Suprapubic skin (tissue), 4 donors: ENCODE results near the gene ESD. TPM values are rescaled to one million over a fixed set of nuclear protein-coding genes. Genes with fewer than 3 reads are reported as not detected.

Experiments
- DNase-seq, 2 donors: peaks; one replicate each; pipeline ENCODE4 v3.0.0-alpha.2; 2019; ENCODE audit warnings: low spot score in 2 of 2
- H3K27ac ChIP-seq: fragments of 200-600 bp; sonication (generic); one replicate; pipeline ENCODE4 v1.5.1; 2019
- H3K27me3 ChIP-seq: fragments of 200-600 bp; sonication (generic); one replicate; pipeline ENCODE4 v1.5.1; 2019
- H3K36me3 ChIP-seq: fragments of 200-600 bp; sonication (generic); one replicate; pipeline ENCODE4 v1.5.1; 2019
- H3K4me1 ChIP-seq: fragments of 200-600 bp; sonication (generic); one replicate; pipeline ENCODE4 v1.5.1; 2019
- H3K4me3 ChIP-seq: fragments of 200-600 bp; sonication (generic); one replicate; pipeline ENCODE4 v1.5.1; 2019; ENCODE audit warnings: mild to moderate bottlenecking
- H3K9me3 ChIP-seq: fragments of 200-600 bp; sonication (generic); one replicate; pipeline ENCODE4 v1.5.1; 2019
- EP300 ChIP-seq: sonication (generic); formaldehyde crosslinking; IDR thresholded peaks from one replicate; pipeline ENCODE4 v1.6.1; 2017; ENCODE audit warnings: antibody characterized with exemption
- POLR2A ChIP-seq, 2 donors: fragments of 450-650 bp; IDR thresholded peaks; one replicate each; pipeline ENCODE4 v1.6.1; 2017; ENCODE audit warnings: antibody characterized with exemption in 2 of 2, mild to moderate bottlenecking in 2 of 2, moderate library complexity in 2 of 2
- POLR2AphosphoS5 ChIP-seq, 3 donors: sonication (generic); formaldehyde crosslinking; IDR thresholded peaks; one replicate each; pipeline ENCODE4 v1.6.1; 2017; ENCODE audit warnings: antibody characterized with exemption in 3 of 3
- WGBS: methylation state at CpG from one replicate; pipeline ENCODE4 v1.1.5; 2018; 5-methylcytosine and 5-hydroxymethylcytosine counted together
- total RNA-seq, 4 donors: library from RNA; depleted of rRNA; stranded (reverse); fragments of >200 nt; gene quantifications; one replicate each; pipeline ENCODE4 v1.1.0, GENCODE V29; 2016
- TF ChIP-seq, protein P1 (sequence below), 2 donors: fragments of 200-600 bp in 1 of 2; fragments of 450-650 bp in 1 of 2; sonication (generic) in 1 of 2; IDR thresholded peaks; one replicate each; pipeline ENCODE4 v1.5.1; 2016 to 2019; ENCODE audit warnings: antibody characterized with exemption in 2 of 2, mild to moderate bottlenecking in 1 of 2, moderate library complexity in 1 of 2

The ESD gene
- total RNA-seq, 4 donors from 2014 or later = 77.7 to 83.0 (median 82.2) TPM

DNA sequence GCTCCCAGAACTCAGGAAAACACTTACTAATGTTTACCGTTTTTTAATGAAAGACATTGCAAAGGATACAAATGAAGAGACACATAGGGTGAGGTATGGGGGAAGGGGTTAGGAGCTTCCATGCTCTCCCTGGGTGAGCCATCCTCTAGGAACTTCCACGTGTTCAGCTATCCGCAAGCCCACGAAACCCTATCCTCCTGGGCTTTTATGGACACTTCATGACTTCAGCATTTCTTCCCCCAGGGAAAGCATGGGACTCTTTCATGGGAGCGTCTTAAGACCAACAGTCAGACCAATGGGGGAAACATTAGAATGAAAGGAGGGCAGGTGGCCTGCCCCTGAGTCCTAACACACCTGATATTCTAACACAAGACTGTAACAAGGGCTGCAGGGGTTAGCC lies 6.6 kb upstream of the ESD start:
- Histone ChIP-seq H3K27ac (no peak overlapping the region), H3K4me1 (no peaks in the 10 kb centered on the region), H3K36me3 (no peaks in the 10 kb centered on the region), H3K4me3 (no peak overlapping the region), H3K9me3 (no peaks in the 10 kb centered on the region), H3K27me3 (peaks cover 3% of the 10 kb centered on the region)
- WGBS = 91% methylated on average over 5 of the region's 5 CpGs
- TF ChIP-seq POLR2A (IDR thresholded peaks at IDR 0.05) (no peak), EP300 (no peak), POLR2AphosphoS5 (IDR thresholded peaks at IDR 0.05) (no peak)
- TF ChIP-seq, protein P1, sequence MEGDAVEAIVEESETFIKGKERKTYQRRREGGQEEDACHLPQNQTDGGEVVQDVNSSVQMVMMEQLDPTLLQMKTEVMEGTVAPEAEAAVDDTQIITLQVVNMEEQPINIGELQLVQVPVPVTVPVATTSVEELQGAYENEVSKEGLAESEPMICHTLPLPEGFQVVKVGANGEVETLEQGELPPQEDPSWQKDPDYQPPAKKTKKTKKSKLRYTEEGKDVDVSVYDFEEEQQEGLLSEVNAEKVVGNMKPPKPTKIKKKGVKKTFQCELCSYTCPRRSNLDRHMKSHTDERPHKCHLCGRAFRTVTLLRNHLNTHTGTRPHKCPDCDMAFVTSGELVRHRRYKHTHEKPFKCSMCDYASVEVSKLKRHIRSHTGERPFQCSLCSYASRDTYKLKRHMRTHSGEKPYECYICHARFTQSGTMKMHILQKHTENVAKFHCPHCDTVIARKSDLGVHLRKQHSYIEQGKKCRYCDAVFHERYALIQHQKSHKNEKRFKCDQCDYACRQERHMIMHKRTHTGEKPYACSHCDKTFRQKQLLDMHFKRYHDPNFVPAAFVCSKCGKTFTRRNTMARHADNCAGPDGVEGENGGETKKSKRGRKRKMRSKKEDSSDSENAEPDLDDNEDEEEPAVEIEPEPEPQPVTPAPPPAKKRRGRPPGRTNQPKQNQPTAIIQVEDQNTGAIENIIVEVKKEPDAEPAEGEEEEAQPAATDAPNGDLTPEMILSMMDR (IDR thresholded peaks at IDR 0.05) = no peak
- no peak for DNase-seq

DNA sequence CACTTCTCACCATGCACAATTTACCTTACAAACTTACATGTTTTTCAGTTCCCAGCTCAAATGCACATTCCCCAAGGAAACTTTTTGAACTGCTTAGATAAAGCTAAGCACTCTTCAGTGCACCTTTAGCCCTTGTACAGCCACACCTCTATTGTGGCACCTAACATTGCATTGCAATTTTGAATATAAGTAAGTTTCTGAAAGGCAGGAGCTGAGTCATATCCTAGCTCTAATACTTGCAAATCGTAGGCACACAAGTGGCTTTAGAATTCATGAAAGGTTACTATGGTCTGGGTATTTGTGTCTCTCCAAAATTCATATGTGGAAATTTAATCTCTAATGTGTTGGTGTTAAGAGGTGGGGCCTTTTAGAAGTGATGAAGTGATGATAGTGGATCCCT lies 4.9 kb upstream of the ESD start:
- DNase-seq = no peak
- Histone ChIP-seq H3K27ac (no peak overlapping the region), H3K36me3 (no peaks in the 10 kb centered on the region), H3K27me3 (no peaks in the 10 kb centered on the region), H3K4me3 (no peak overlapping the region), H3K4me1 (peaks cover 7% of the 10 kb centered on the region), H3K9me3 (no peaks in the 10 kb centered on the region)
- 71% methylated on average over 1 of the region's 1 CpG for WGBS
- TF ChIP-seq EP300 (no peak), POLR2AphosphoS5 (IDR thresholded peaks at IDR 0.05) (no peak), POLR2A (IDR thresholded peaks at IDR 0.05) (no peak)
- TF ChIP-seq, protein P1 (IDR thresholded peaks at IDR 0.05) = no peak

DNA sequence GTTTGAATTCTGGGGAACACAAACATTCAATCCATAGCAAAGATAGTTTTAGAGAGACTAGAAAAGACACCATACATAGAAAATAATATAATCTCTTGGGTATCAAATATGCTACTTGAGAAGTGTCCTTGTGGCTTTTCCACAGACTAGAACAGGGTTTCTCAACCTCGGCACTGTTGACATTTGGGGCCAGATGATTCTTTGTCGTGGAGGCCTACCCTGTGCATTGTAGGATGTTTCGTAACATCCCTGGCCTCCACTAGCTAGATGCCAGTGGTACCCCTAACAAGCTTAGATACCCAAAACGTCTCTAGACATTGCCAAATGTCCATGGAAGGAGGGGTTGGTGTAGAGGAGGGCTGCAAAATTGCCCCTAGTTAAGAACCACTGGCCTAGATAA lies 2.2 kb upstream of the ESD start:
- TF ChIP-seq, protein P1 (IDR thresholded peaks at IDR 0.05) = no peak
- TF ChIP-seq POLR2A (IDR thresholded peaks at IDR 0.05) (no peak), EP300 (no peak), POLR2AphosphoS5 (IDR thresholded peaks at IDR 0.05) (no peak)
- Histone ChIP-seq H3K4me1 (peaks cover 31% of the 10 kb centered on the region), H3K27me3 (no peaks in the 10 kb centered on the region), H3K27ac (no peak overlapping the region), H3K9me3 (no peaks in the 10 kb centered on the region), H3K4me3 (no peak overlapping the region), H3K36me3 (no peaks in the 10 kb centered on the region)
- WGBS = 77% methylated on average over 4 of the region's 4 CpGs
- DNase-seq = no peak

DNA sequence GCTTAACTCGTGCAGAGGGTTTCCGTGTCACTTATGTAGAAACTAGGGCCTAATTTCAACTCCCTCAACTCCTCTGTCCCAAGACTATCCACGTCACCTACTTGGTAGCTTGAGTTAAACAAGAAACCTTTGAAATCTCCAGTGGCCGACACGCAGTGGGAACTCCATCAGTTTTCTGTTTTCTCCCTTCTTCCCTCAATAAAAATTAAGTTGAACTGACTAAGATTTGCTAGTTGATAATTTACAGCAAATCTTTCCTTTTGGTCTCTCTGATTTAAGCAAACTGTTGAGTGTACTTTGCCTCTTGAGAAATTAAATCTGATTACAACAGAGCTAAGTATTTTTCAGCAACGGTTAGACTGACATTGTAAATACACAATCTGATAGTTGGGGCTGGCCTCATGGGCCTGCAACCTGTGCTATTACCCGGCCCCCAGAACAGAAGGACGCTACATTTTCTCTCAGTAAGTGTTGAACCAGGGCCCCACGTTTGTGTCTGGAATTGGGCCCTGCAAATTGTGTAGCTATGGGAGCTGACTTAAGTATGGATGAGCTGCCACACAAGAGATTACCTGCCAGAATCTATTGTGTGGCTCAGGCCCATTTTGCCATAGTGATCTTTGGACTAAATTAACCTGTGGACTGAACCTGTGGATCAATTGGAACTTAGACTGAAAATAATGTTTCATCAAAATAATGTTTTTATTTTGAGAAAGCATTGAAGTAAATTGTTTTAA lies 708 bp upstream of the ESD start:
- 39% methylated on average over 8 of the region's 9 CpGs for WGBS
- peak in 1 of 2 donors; percentile 44 for DNase-seq
- TF ChIP-seq, protein P1 (IDR thresholded peaks at IDR 0.05) = no peak

DNA sequence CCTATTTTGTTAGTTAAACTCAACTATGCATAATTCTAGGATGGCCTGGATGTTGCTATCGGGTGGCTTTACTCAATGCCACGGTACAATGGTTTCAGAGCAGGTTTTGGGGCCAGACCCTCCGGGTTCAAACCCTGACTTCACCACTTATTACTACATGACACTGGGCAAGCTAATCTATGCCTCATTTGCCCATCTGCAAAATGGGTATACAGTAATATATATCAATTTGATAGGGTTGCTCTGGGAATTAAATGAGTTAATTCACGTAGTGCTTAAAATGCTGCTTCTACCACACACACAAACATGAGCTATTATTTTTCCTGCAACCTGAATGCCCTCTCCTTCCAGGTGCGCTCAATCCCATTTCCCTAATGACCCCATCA lies 839 bp downstream of the ESD start:
- Histone ChIP-seq H3K4me3 (peak overlapping the region; percentile 88), H3K27me3 (no peaks in the 10 kb centered on the region), H3K27ac (peak overlapping the region; percentile 93), H3K36me3 (peaks cover 4% of the 10 kb centered on the region), H3K4me1 (peaks cover 40% of the 10 kb centered on the region), H3K9me3 (no peaks in the 10 kb centered on the region)
- 63% methylated on average over 5 of the region's 5 CpGs for WGBS
- no peak for DNase-seq
- TF ChIP-seq, protein P1 (IDR thresholded peaks at IDR 0.05) = no peak
- TF ChIP-seq POLR2AphosphoS5 (IDR thresholded peaks at IDR 0.05) = no peak
- no peak for TF ChIP-seq EP300
- TF ChIP-seq POLR2A (IDR thresholded peaks at IDR 0.05) = no peak

More for the DNA sequence above, 708 bp upstream of the ESD start:
- Histone ChIP-seq H3K27me3 (no peaks in the 10 kb centered on the region), H3K27ac (peak overlapping the region; percentile 93), H3K4me1 (peaks cover 40% of the 10 kb centered on the region), H3K4me3 (peak overlapping the region; percentile 88), H3K9me3 (no peaks in the 10 kb centered on the region), H3K36me3 (no peaks in the 10 kb centered on the region)
